HepG2 (cell line): ENCODE data around the gene TBX3. TPM values are rescaled to one million over a fixed set of nuclear protein-coding genes. Genes with fewer than 3 reads are reported as not detected.

ENCODE experiments used
- FIP1L1 ChIP-seq: fragments of 200-400 bp; formaldehyde crosslinking; IDR thresholded peaks from 2 replicates; pipeline ENCODE4 v1.6.1; 2018; ENCODE audit warnings: low read depth, mild to moderate bottlenecking, low read length, moderate library complexity, borderline replicate concordance; ENCODE audit not compliant: insufficient read depth
- GFI1 ChIP-seq: sonication (generic); formaldehyde crosslinking; IDR thresholded peaks from 2 replicates; pipeline ENCODE4 v1.5.0; 2020; ENCODE audit warnings: missing genetic modification reagents, mild to moderate bottlenecking, borderline replicate concordance
- JUND ChIP-seq: sonication (generic); formaldehyde crosslinking; IDR thresholded peaks from 2 replicates; pipeline ENCODE4 v1.8.0; 2022; ENCODE audit warnings: mild to moderate bottlenecking, missing genetic modification reagents
- KLF12 ChIP-seq: sonication (generic); formaldehyde crosslinking; IDR thresholded peaks from 2 replicates; pipeline ENCODE4 v1.4.0; 2020; ENCODE audit warnings: missing genetic modification reagents, borderline replicate concordance
- MTA3 ChIP-seq: sonication (generic); formaldehyde crosslinking; IDR thresholded peaks from 2 replicates; pipeline ENCODE4 v1.4.0; 2020; ENCODE audit warnings: missing genetic modification reagents
- PHF21A ChIP-seq: sonication (generic); formaldehyde crosslinking; IDR thresholded peaks from 2 replicates; pipeline ENCODE4 v1.5.0; 2020; ENCODE audit warnings: mild to moderate bottlenecking, missing genetic modification reagents
- RBAK ChIP-seq: sonication (generic); formaldehyde crosslinking; IDR thresholded peaks from 2 replicates; pipeline ENCODE4 v1.5.1; 2020; ENCODE audit warnings: mild to moderate bottlenecking, missing genetic modification reagents
- SMARCE1 ChIP-seq: fragments of 450-650 bp; IDR thresholded peaks from 2 replicates; pipeline ENCODE4 v1.6.1; 2017; ENCODE audit warnings: borderline replicate concordance
- ZBTB44 ChIP-seq: sonication (generic); formaldehyde crosslinking; IDR thresholded peaks from 2 replicates; pipeline ENCODE4 v1.4.0; 2020; ENCODE audit warnings: missing genetic modification reagents
- ZBTB8A ChIP-seq: sonication (generic); formaldehyde crosslinking; IDR thresholded peaks from 2 replicates; pipeline ENCODE4 v1.4.0; 2020; ENCODE audit warnings: mild to moderate bottlenecking, low read depth, missing genetic modification reagents, borderline replicate concordance
- ZNF318 ChIP-seq: sonication (generic); formaldehyde crosslinking; IDR thresholded peaks from 2 replicates; pipeline ENCODE4 v1.4.0; 2020; ENCODE audit warnings: mild to moderate bottlenecking, missing genetic modification reagents
- ZNF367 ChIP-seq: sonication (generic); formaldehyde crosslinking; IDR thresholded peaks from 2 replicates; pipeline ENCODE4 v1.4.0; 2020; ENCODE audit warnings: missing genetic modification reagents, borderline replicate concordance
- ZNF460 ChIP-seq: sonication (generic); formaldehyde crosslinking; IDR thresholded peaks from 2 replicates; pipeline ENCODE4 v1.5.1; 2020; ENCODE audit warnings: missing genetic modification reagents, mild to moderate bottlenecking, borderline replicate concordance
- ZNF564 ChIP-seq: sonication (generic); formaldehyde crosslinking; IDR thresholded peaks from 2 replicates; pipeline ENCODE4 v1.8.1; 2023; ENCODE audit warnings: mild to moderate bottlenecking, missing genetic modification reagents
- ZXDC ChIP-seq: sonication (generic); formaldehyde crosslinking; IDR thresholded peaks from 2 replicates; pipeline ENCODE4 v1.5.0; 2020; ENCODE audit warnings: mild to moderate bottlenecking, missing genetic modification reagents
- polyA plus RNA-seq, 8 experiments: library from polyadenylated mRNA; depleted of rRNA in 3 of 8; stranded (reverse) in 7 of 8; unstranded in 1 of 8; fragments of >200 nt; fragmentation: Illumina TruSeq in 4 of 8; extraction: Trizol in 4 of 8; gene quantifications; 2 replicates each; pipeline versions ENCODE4 v1.2.1 to v1.2.3, GENCODE V29; 2011 to 2016; ENCODE audit warnings: low read depth in 4 of 8, missing spikeins in 1 of 8, mixed read lengths in 1 of 8; ENCODE audit not compliant: insufficient read depth in 1 of 8
- total RNA-seq, 5 experiments: library from RNA; depleted of rRNA; stranded (reverse); fragments of >200 nt; fragmentation: Illumina TruSeq; extraction: Trizol; gene quantifications; 2 replicates each; pipeline ENCODE4 v1.2.3, GENCODE V29; 2016; ENCODE audit warnings: low read depth in 1 of 5

The TBX3 gene
- total and polyA plus RNA-seq, 2 of the 13 experiments (the other 11 are each of a cell fraction or from before 2014, with no cell fraction given): 27.1 to 42.4 TPM

GRCh38 chr12:114684098-114684869 is at the start of gene TBX3 (continued):
- TF ChIP-seq ZNF318 (peak; percentile 41; the same call in 1 of the 2 replicates), RBAK (CRISPR knock-in tag) (no peak), ZNF564 (peak; percentile 70; the same call in 1 of the 2 replicates), GFI1 (CRISPR knock-in tag) (peak; percentile 53), ZXDC (CRISPR knock-in tag) (no peak), KLF12 (CRISPR knock-in tag) (no peak), SMARCE1 (no peak), MTA3 (CRISPR knock-in tag) (no peak), JUND (CRISPR knock-in tag) (peak; percentile 6; the same call in 1 of the 2 replicates), FIP1L1 (no peak), ZNF460 (CRISPR knock-in tag) (no peak), ZBTB8A (CRISPR knock-in tag) (no peak), ZBTB44 (CRISPR knock-in tag) (no peak), ZNF367 (CRISPR knock-in tag) (no peak), PHF21A (CRISPR knock-in tag) (peak; percentile 79)
